Cardiac muscle cell (in vitro differentiated cells and primary cell): Measurements from ENCODE around the gene PARP1. TPM values are rescaled to one million over a fixed set of nuclear protein-coding genes. Genes with fewer than 3 reads are reported as not detected.

Experiments used
- DNase-seq, 2 donors: peaks; one replicate each; pipeline versions ENCODE4 v3.0.0 to v3.0.0-alpha.2; 2010 to 2017; ENCODE audit warnings: low read depth in 1 of 2, low spot score in 1 of 2
- H3K27ac ChIP-seq: fragments of 200-600 bp; sonication (generic); 2 replicates; pipeline ENCODE4 v1.5.1; 2016
- H3K27me3 ChIP-seq: fragments of 200-600 bp; sonication (generic); 2 replicates; pipeline ENCODE4 v1.6.0; 2016; ENCODE audit warnings: control low read depth
- H3K36me3 ChIP-seq: fragments of 200-600 bp; sonication (generic); 2 replicates; pipeline ENCODE4 v1.5.1; 2016; ENCODE audit warnings: control low read depth
- H3K4me1 ChIP-seq: fragments of 200-600 bp; sonication (generic); 2 replicates; pipeline ENCODE4 v1.8.1; 2017; ENCODE audit warnings: low read depth, mild to moderate bottlenecking, mixed run types
- H3K4me3 ChIP-seq: fragments of 200-600 bp; sonication (generic); 2 replicates; pipeline ENCODE4 v1.5.1; 2016; ENCODE audit warnings: mild to moderate bottlenecking
- H3K9me3 ChIP-seq: fragments of 200-600 bp; sonication (generic); 2 replicates; pipeline ENCODE4 v1.5.1; 2017; ENCODE audit warnings: low read depth, mild to moderate bottlenecking, control low read depth
- polyA plus RNA-seq: library from polyadenylated mRNA; unstranded; fragments of >200 nt; fragmentation: Nextera tagmentation; extraction: Ambion mirVana; gene quantifications from 2 replicates; pipeline ENCODE4 v1.2.1, GENCODE V29; 2016
- total RNA-seq: library from RNA; depleted of rRNA; stranded (reverse); fragments of >200 nt; gene quantifications from 2 replicates; pipeline ENCODE4 v1.2.3, GENCODE V29; 2016
- TF ChIP-seq, protein P1 (sequence below): IDR thresholded peaks from 2 replicates; pipeline ENCODE4 v1.5.1; 2012; ENCODE audit warnings: low read depth, mild to moderate bottlenecking, low read length

Gene PARP1
- total and polyA plus RNA-seq, 2 experiments from 2014 or later, result 192 to 373 TPM

DNA sequence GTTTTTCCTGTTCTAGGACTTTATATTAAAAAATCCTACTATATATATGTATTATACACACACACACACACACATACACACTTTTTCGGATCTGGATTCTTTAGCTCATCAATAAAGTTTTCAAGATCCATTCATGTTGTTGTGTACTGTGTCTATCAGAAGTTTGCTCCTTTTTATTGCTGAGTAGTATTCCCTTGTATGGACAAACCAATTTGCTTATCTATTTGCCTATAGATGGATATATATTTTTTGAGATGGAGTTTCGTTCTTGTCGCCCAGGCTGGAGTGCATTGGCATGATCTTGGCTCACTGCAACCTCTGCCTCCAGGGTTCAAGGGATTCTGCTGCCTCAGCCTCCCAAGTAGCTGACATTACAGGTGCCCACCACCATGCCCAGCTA, 78.7 kb downstream of the PARP1 start:
- H3K27me3 ChIP-seq, result no peaks in the 10 kb centered on the region
- H3K4me3 ChIP-seq, result no peak overlapping the region
- H3K27ac ChIP-seq, result no peak overlapping the region
- no peaks in the 10 kb centered on the region for H3K36me3 ChIP-seq
- H3K9me3 ChIP-seq, result no peaks in the 10 kb centered on the region
- TF ChIP-seq, protein P1, sequence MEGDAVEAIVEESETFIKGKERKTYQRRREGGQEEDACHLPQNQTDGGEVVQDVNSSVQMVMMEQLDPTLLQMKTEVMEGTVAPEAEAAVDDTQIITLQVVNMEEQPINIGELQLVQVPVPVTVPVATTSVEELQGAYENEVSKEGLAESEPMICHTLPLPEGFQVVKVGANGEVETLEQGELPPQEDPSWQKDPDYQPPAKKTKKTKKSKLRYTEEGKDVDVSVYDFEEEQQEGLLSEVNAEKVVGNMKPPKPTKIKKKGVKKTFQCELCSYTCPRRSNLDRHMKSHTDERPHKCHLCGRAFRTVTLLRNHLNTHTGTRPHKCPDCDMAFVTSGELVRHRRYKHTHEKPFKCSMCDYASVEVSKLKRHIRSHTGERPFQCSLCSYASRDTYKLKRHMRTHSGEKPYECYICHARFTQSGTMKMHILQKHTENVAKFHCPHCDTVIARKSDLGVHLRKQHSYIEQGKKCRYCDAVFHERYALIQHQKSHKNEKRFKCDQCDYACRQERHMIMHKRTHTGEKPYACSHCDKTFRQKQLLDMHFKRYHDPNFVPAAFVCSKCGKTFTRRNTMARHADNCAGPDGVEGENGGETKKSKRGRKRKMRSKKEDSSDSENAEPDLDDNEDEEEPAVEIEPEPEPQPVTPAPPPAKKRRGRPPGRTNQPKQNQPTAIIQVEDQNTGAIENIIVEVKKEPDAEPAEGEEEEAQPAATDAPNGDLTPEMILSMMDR, result no peak
- peaks cover 5% of the 10 kb centered on the region for H3K4me1 ChIP-seq
- DNase-seq, result no peak

DNA sequence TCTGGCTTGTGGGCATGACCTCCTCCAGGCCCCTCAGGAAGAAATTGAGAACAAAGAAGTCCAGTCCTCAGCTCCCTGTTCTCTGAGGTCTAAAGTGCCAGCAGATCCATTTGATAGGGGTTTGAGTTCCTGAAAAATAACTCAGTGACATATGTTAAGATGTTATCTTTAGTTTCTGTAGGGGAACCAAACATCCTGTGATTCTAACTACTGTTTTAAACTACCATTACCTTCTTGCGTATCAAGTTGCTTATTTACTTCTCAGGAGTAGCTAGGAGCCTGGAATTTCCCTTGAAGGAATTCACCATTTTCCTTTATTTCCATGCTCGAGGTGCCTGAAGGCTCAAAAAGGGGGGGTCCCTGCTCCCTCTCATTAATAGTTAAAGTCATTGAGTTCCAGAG, 80.1 kb downstream of the PARP1 start:
- Histone ChIP-seq H3K9me3 (no peaks in the 10 kb centered on the region), H3K27ac (peak overlapping the region; percentile 25), H3K27me3 (no peaks in the 10 kb centered on the region), H3K4me1 (no peaks in the 10 kb centered on the region), H3K36me3 (no peaks in the 10 kb centered on the region), H3K4me3 (no peak overlapping the region)
- DNase-seq, result no peak
- TF ChIP-seq, protein P1, result no peak

DNA sequence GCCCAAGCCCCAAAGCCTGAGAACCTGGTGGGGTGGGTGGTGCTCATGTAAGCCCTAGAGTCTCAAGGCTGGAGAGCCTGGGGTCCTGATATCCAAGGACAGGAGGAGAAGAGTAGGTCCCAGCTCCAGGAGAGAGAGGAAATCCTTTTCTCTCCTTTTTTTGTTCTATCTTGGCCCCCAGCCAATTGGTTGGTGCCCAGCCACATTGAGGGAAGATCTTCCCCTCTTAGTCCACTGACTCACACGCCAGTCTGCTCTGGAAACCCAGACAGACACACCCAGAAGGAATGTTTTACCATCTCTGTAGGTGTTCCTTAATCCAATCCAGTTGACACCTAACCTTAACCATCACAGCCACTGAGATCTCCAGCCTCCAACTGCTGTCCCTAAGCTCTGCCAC, 82.7 kb downstream of the PARP1 start:
- Histone ChIP-seq H3K4me1 (no peaks in the 10 kb centered on the region), H3K27ac (no peak overlapping the region), H3K36me3 (no peaks in the 10 kb centered on the region), H3K9me3 (no peaks in the 10 kb centered on the region), H3K27me3 (no peaks in the 10 kb centered on the region), H3K4me3 (no peak overlapping the region)
- DNase-seq, result peak in 1 of 2 donors; percentile 17
- TF ChIP-seq, protein P1, result no peak

DNA sequence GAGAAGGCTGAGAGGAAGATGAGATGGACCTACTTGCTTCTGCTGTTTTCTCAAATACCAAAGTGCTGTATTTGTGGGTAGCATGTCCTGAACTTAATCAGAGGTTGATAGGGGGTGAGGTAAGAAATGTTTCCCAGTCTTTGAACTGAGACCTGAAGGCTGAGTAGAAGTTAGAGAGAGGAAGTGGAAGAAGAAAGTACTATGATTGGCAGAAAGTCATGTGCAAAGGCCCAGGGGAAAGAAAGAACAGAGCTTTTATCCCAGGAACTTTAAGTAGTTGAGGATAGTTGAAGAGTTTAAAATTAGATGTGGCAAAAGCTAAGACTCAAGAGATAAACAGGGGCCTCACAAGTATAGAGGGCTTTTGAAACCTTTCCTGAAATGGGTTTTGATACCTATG, 83.4 kb downstream of the PARP1 start:
- no peak overlapping the region for H3K4me3 ChIP-seq
- no peaks in the 10 kb centered on the region for H3K27me3 ChIP-seq
- TF ChIP-seq, protein P1, result no peak
- DNase-seq, result no peak
- H3K9me3 ChIP-seq, result no peaks in the 10 kb centered on the region
- no peak overlapping the region for H3K27ac ChIP-seq
- H3K4me1 ChIP-seq, result no peaks in the 10 kb centered on the region
- H3K36me3 ChIP-seq, result no peaks in the 10 kb centered on the region

DNA sequence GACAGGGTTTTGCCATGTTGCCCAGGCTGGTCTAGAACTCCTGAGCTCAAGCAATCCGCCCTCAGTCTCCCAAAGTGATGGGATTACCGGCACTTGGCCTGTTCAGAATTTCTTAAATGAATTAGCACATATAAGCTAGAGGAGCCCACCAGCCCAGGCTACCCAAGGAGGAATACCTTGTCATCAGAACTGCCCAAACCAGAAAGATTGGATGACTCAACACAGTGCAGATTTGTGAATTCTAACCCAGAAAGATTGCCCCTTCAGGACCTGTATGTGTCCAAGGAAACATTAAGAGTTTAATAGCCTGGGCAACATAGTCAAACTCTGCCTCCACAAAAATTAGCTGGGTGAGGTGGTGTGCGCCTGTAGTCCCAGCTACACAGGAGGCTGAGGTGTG, 84.9 kb downstream of the PARP1 start:
- no peaks in the 10 kb centered on the region for H3K27me3 ChIP-seq
- no peaks in the 10 kb centered on the region for H3K9me3 ChIP-seq
- H3K27ac ChIP-seq, result no peak overlapping the region
- no peak overlapping the region for H3K4me3 ChIP-seq
- no peaks in the 10 kb centered on the region for H3K4me1 ChIP-seq
- no peak for DNase-seq
- H3K36me3 ChIP-seq, result no peaks in the 10 kb centered on the region
- TF ChIP-seq, protein P1, result no peak

DNA sequence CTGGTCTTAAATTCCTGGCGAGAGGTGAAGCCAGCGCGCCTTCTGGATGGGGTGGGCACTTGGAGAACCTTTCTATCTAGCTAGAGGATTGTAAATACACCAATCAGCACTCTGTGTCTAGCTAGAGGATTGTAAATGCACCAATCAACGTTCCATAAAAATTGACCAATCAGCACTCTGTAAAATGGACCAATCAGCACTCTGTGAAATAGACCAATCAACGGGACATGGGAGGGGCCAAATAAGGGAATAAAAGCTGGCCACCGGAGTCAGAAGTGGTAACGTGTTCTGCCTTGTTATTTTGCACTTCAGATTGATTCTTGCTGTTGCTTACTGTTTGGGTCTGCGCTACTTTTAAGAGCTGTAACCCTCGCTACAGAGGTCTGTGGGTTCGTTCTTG, 87.0 kb downstream of the PARP1 start:
- no peaks in the 10 kb centered on the region for H3K9me3 ChIP-seq
- H3K36me3 ChIP-seq, result no peaks in the 10 kb centered on the region
- TF ChIP-seq, protein P1, result no peak
- DNase-seq, result no peak
- H3K4me1 ChIP-seq, result no peaks in the 10 kb centered on the region
- no peak overlapping the region for H3K27ac ChIP-seq
- H3K27me3 ChIP-seq, result no peaks in the 10 kb centered on the region
- no peak overlapping the region for H3K4me3 ChIP-seq
